H4 (cell line): ENCODE results near the gene MSI2. TPM values are rescaled to one million over a fixed set of nuclear protein-coding genes. Genes with fewer than 3 reads are reported as not detected.
A peak's percentile ranks its signal among the peaks of the same experiment; 100 is the strongest.

Experiments used
- DNase-seq: peaks from one replicate; pipeline ENCODE4 v3.0.0-alpha.2; 2015; ENCODE audit warnings: low spot score
- total RNA-seq: library from RNA; depleted of rRNA; stranded (reverse); fragments of >200 nt; shearing (Covaris generic); gene quantifications from 2 replicates; pipeline ENCODE4 v1.2.3, GENCODE V29; 2014

Gene MSI2
- total RNA-seq, 1 experiment from 2014 or later: 27.7 TPM

DNA sequence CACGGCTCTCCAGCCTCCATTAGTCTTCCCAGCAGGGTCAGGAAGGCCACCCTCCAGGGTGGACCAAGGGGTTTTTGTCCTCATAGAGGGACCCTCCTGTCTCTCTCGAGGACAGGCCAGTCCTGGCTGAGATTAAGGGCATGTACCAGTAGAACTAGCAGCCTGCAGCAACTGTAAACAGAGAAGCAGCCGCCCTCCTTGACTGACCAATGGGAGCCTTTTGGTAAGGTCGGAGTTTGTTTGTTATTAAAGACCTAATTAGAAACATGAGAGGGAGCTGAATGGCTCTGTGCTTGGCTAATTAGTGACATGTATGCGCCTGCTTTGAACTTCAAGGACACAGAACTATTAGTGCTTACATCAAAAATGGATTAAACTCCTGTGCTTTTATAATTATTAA lies 408.8 kb downstream of the MSI2 start:
- no peak for DNase-seq

DNA sequence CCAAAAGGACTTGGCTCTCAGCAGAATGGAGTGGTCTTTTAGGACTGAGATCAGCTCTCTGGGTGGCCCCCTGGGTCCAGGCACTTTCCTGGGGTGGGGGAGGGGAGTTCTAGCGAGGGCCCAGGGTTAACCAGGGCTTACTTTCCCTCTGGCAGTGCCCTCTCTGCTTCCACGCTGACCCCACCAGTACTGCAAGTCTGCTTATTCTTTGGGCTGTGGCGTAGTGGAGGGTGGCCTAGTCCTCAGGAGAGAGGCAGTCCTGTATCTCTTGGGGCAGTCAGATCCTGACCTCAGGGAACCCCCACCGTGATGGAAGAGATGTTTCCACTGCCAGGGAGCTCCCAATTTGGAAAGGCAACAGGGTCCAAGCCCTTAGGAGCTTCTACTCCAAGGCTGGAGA lies 409.4 kb downstream of the MSI2 start:
- no peak for DNase-seq

DNA sequence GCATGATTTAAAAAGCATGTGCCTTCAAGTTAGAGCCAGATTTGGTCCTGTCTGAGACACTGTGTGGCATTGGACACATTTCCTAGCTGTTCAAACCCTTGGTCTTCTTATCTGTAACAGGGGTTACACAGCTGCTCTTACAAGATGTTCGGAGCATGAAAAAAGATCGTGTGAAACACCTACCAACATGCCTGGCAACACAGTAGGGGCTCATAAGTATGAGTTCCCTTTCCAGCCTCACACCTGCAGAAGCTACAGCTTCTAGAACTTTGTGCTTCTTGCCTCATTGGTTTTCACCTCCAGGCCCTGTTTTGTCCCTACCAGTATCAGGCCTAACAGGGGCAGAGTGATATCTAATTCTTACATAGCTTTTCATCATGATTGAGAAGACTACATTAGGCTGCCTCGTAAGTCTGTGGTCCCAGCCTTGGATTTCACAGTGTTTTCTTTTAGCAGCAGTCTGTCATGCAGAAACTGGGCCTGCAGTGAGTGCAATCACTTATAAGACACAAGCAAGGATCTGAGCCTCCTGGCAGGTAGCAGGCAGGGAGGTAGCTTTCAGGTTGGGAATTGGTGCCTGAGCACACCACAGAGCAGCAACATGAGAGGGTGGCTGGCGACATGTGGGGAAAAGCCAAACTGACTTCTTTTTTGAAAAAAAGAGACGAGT lies 410.0 kb downstream of the MSI2 start:
- DNase-seq: no peak

DNA sequence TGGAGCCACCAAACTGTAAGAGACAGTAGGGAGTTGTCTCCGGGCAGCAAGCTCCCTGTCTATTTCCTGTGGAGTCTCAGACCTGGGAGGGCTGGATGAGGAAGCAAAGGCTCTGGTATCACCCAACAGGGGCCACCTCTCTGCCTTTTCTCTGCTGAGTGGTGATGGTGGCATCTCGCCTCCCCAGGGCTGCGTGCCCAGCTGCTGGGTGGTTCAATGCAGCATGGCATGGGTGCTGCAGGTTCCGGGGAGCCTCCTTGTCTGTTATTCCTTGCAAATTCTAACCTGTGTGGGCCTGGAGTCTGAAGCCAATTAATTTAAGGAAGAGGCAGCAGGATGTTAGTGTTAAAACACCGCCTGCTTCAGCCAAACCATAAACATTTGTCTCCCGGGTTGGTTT lies 410.6 kb downstream of the MSI2 start:
- no peak for DNase-seq

DNA sequence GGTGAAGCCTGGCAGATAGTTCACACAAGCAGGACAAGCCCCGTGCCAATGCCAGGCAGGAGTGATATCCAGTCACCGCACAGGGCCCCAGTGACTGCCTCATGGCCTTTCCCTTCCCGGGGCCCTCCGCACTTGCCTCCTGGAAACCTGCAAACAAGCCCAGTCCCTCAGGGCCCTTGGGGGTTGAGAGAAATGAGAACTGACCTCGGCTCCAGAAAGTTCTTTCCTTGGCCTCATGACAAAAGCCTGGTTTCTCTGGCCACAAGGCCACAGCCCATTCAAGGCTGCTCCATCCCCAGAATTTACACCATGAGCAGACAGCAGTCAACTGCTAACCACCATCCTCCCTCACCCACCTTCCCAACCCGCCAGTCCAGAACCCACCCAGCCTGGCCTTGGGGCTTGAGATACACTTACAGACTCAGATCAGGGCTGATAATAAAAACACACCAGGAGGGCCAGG lies 411.2 kb downstream of the MSI2 start:
- no peak for DNase-seq

DNA sequence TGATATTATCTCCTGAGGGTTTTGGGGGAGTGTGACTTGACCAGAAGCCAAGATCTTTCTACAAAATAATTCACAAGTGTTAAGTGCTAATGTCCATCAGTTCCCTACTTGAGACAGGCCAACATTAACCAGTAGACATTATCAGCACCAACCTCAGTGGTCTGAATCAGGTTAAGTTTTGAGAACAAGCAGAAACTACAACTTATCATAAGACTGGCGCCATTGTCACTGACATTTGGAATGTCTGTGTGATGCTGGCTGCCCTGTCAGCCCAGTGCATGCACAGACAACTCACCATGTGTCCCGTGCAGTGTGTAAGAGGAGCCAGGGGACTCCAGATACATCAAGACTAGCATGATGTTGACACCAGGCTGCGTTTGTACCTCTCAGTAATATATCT lies 412.0 kb downstream of the MSI2 start:
- DNase-seq: no peak

DNA sequence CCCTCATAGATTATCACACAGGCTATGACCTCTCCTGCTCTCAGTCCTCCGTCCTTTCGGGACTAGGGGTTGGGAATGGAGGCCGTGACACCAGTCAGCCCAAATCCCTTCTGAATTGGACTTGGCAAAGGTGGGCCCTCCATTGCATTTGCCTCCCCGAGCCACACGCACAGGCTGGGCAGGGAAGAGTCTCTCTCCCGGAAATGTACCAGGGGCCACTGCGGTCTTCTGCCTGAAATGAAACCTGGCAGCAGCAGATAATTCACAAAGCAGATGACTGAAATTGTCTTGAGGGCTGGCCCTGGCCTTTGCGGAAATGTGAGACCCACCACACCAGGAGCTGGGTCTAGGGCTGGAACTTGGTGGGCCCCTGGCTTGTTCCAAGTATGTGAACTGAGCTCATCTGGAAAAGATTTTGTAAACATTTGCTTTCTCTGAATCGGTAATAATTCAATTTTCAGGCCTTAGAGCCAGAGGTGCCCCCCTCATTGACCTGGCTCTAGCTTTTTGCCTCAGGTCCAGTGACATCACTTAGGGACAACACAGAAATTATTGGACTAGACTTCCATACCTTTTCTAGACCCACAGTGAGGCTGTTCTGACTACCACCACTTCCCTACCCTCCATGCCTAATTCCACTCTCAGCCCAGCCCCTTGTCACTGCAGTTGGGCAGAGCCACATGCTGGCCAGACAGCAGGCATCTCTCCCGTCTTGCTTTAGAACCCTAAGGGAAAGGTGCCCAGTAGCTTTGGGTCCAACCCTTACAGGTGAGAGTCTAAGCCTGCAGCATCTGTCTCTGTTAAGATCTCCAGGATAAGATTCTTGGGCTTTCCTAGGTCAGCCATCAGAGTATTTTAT lies 413.6 kb downstream of the MSI2 start:
- DNase-seq: no peak

DNA sequence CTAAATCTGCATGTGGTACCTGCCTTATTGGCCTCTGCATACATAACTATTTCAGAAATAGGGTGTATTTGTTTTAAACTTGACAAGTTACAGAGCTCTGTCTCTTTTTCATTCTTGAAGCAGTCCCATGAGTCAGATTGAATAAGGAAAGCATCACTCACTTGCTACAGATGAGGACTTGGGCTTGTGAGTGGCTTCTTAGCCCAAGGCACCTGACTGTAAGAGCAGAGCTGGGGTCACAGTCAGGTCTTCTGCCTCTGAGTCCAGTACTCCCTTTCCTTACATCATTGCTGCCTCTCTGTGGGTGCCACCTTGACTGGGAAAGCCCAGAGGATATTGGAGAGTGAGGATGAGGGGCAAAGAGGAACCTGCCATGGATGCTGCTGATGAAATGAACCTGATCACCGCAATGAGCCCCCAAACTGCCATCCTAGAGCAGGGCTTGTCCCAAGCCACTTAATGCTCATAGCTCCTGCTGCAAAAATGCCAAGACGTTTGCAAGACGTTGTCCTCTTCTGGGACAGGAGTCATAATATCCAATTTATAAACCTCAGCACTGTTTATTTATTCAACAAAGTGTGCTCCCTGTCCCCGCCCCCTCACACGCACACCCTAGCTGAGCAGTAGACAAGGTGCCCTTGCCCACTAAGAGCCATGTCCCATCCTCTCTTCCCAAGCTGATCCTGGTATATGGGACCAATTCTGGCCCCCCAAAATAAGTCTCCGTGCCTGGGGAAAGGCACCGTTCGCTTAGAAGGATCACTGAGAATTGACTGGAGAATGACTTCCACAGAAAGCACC lies 414.6 kb downstream of the MSI2 start:
- DNase-seq: peak; percentile 45

DNA sequence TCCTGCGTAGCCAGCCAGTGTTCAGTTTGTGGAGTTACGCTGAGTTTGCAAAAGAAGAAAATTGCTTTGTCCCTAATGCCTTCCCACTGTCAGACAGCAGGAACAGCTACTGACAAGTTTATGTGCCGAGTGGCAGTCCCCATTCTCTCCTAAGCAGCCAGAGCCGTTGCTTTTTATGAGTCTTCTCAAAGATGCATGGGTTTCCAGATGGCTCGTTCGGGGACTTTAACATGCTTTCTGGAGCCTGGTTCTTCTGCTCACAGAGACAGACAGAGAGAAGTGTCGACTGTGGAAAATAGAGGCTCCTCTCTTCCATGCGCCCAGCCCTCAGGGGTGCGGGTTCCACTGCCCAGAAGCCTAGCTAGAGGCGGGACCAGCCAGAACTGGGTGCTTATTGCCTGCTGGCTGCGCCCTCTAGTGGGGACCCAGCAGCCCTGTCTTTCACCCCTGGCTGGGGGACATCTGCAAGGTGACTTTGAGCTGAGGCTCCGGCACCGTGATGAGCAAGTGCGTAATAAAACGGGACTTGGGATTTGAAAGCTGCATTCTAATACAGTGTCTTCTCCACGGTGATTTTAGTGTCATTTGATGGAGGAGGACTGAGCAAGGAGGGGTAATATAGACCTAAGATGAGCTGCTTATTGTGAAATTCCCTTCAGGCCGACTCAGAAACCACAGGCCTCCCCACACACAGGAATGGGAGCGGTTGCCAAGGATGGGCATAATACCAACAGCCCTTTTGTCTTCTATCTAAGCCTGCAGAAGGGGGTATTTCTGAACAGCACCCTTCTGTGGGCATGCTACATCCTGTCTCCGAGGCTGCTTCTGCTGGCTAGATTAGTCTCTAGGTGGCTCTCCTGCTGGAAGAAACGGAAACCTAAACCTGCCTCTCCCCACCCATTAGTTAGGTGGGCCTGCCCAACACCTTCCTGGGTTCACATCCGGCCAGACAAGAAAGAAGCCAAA lies 415.6 kb downstream of the MSI2 start:
- peak; percentile 81 for DNase-seq

DNA sequence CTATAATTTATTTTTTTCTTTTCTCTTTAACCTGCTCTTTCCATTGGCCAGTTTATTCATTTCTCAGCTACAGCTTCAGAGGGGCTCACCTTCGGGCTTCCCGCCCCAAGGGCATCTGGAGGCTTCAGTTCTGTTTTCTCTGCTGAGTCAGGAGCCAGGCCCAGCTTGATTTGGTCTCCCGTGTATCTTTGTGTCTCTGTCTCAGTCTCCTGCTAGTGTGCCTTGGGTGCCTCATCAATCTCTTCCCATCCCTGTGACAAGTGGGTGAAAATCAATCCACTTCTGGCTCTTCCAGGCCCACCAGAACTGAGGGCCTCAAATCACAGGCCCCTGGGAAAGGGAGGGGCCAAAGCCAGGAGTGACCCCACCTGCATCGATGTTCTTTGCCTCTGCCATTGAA lies 416.6 kb downstream of the MSI2 start:
- DNase-seq: no peak

DNA sequence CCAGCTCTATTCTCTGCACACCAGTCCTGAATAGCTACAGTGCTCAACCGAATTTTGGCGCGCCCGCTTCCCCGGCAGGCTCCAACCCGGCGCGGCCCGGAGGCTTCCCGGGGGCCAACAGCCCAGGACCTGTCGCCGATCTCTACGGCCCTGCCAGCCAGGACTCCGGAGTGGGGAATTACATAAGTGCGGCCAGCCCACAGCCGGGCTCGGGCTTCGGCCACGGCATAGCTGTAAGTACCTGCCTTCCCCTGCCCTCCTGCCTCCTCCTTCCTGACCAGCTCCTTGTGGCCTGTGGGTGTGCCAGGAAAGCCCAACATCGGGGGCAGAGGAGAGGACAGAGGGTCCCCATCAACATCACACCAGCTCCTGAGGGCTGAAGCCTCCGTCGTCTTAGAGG lies 418.6 kb downstream of the MSI2 start:
- no peak for DNase-seq

DNA sequence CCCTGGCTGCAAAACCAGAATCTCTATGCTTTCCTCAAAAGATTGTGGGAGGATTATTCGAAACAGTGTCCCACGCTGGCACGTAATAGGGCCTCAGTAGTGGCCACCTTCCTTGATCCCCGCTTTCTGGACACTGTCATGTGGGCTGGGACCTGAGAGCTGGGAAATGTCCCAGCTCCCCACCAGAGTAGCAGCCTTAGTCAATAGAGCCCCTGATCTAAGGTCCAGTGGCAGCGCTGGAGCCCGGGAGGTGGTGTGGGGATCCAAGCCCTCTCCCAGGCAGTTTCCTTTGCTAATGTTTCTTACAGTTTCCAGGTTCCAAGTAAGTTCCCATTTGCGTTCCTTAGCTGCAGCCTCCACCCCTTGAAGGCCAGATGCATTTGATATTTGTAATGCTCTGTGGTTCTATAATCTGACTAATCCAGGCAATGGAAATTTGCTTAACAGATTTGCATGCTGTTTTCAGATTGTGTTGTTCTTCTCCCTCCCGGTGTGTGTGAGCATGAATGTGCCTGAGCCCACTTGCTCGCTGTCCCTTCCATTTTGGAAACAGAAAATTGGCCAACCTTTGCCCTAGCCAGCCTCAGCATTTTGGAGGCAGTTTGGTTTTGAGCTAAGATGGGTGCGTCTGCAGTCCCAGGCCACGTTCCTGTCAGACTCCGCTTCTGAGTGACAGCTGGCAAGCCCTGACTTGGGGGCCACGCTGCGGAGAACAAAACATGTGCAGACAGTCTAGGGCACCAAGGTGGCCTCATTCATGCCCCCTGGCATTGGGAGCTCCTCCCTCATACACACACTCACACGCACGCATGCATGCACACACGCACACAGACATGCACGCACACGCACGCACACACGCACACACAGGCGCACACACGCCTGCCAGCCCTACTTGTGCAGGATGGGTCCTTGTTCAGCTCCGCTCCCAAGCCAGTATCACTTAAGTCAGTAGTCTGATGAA lies 419.4 kb downstream of the MSI2 start:
- no peak for DNase-seq

DNA sequence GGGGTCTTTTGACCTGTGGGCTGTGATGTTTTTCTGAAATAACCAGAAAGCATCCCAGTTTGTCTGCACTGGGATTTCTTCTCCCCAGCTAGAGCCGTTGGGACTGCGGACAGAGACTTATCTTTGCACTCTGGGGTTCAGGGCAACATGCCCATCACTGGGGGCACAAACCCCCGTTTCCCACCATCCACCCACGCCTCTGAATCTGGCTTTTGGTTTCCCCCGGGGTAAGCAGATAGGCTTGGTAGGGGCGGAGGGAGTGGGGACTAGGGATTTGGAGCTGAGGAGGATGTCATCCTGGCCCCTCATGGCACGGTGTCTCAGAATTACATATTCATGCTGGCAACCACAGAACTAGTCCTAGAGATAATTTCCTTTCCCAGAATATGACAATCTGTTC lies 420.2 kb downstream of the MSI2 start:
- no peak for DNase-seq

DNA sequence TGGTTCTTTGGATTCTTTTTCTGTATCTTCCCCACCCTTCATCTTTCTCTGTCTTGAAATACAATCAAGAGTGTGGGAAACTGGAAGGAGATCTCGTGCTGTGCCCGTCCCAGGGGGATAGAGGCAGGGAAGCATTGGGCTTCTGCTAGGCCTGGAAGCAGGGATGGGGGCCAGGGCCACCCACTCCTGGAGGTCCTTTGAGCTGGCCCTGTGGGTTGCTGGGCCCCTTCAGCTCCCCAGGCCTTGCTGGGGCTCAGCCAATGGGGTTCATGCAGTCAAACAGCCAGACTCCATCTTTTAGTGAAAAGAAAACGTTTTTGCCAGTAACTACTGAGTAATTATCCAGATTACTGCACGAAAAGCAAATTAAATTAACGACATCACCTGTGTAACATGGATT lies 421.0 kb downstream of the MSI2 start:
- no peak for DNase-seq

DNA sequence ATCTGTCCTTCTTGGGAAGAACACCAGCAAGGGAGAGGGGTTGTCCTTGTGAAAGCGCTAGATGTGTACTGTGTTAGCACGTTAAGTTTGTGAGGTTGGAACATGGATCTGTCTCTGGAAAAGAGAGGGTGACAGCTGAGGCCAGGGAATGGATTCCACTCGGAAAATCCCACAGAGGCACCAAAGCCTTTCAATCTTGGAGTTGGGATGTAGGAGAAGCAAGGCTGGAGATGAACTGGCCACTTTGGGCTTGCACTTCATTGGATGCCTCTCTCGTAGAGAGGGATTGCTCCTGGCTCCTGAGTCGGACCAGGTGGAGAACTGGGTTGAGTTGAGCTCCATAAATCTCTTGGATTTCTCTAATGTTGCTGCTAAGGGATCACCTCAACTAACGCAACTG lies 421.5 kb downstream of the MSI2 start:
- DNase-seq: no peak

DNA sequence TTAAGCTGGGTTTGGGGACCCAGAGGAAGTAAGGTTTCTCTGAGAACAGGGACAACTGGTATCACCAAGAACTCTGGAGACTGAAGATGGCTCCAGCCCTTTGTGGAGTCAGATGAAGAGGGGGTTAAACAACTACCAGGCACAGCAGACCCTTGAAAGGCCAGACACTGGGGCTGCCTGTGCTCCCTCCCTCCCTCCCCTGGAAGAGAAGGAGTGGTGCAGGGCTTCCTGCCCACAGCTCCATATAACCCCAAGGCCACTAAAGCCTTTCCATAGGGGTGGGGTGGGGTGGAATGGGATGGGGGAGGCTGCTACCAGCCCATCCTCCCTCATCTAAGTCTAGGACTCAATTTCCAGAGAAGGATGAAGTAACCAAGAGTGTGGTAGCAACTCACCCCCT lies 422.1 kb downstream of the MSI2 start:
- DNase-seq: no peak

DNA sequence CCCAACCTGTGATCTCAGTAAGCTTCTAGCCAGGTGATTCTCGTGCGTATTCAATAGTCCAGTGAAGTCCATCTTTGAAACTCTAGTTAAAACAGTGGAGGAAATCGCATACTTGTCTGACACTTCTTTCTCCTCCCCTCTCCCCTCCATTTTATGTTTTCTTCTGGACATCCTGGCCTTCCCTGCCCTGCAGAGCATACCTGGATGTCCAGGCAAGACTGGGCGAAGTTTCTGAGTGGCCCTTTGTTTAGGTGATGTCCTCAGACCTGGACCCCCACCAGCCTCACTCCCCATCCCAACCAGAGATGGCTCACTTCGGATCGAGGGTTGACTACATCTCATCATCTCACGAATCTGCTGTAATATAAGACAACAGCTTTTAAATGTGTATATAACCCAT lies 423.0 kb downstream of the MSI2 start:
- DNase-seq: no peak

DNA sequence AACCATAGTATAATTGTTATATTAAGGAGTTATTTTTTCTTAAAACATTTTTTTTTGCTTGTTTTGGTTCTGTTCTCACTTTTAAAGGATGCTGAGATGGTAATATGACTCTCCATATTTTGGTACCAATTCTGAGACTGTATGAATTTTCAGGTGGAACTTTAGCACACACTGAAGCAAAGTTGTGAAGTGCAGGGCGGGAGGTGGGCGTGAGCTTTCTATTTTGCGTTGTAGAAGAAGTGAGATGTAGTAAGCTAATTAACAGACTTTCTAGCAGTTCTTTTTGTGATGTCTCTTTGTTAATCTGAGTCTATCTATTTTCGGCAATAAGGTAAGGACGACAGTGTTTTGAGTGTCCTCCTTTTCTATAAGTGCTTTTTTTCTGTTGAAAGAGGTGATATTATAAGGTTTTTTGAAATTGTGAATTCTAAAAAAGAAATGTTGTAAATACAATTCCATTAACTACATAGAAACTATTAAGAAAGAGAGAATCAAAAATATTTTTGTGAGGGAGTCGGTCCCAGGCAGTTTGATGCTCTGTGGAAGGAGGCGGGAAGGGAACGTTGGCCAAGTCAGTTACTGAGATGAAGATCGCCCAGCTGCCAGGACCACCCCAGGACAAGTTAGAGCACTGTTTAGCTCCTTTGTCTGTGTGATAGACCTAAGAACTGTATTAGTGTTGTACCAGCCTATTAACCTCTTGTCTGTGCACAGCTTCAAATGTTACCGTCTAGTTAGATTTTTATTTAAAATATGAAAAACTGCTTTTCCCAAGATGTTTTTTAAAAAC lies 423.8 kb downstream of the MSI2 start:
- DNase-seq: no peak

DNA sequence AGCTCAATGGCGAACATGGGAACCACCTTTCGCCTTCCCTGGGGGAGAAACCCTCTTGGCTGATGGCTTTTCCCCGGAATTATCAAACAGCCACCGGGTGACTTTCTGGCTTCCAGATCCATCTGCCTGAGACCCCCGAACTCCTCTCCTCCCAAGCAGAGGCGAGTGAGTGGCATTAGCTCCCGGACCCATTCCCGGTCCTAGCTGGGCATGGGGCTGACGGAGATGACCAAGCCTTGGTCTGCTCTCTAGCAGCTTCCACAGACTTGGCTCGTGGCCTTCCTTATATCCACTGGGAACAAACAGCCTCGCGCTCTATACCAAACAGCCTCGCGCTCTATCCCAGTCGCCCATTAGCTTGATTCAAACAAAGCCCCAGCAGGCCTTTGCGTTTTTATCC lies 426.4 kb downstream of the MSI2 start:
- DNase-seq: no peak
